Subcutaneous preadipocyte (primary cell): ENCODE measurements around the gene POFUT1. TPM values are rescaled to one million over a fixed set of nuclear protein-coding genes. Genes with fewer than 3 reads are reported as not detected.

ENCODE experiments used
- total RNA-seq: library from RNA; depleted of rRNA; stranded (reverse); fragments of >200 nt; gene quantifications from 2 replicates; pipeline ENCODE4 v1.2.3, GENCODE V29; 2012

Gene POFUT1
- 42.6 and 55.9 TPM in 2 replicates for total RNA-seq

GRCh38 chr20:32207626-32208498 lies at the start of gene POFUT1, which contains the start of gene PLAGL2:
Gene POFUT1, plus strand, starts transcription at chr20:32207880. Its CDS starts 62 bp downstream, at chr20:32207942.
Gene PLAGL2, minus strand, starts transcription at chr20:32207743. Its CDS starts 5,565 bp downstream, at chr20:32202178.

GRCh38 chr20:32277361-32278198 lies 69.9 kb downstream of the POFUT1 start, which contains the start of gene KIF3B:
Gene KIF3B, plus strand, starts transcription at chr20:32277651. Its CDS starts 32,127 bp downstream, at chr20:32309778.

Other genes starting within 250 kb of the POFUT1 start
- not detected in 2 replicates for gene XKR7, start 239.7 kb upstream of the POFUT1 start, total RNA-seq
- gene CCM2L, start 197.4 kb upstream of the POFUT1 start, total RNA-seq: not detected in 2 replicates
- gene HCK, start 155.6 kb upstream of the POFUT1 start, total RNA-seq: not detected in 2 replicates
- 40.8 and 46.9 TPM in 2 replicates for gene TM9SF4, start 98.2 kb upstream of the POFUT1 start, total RNA-seq
- 2.2 and 3.5 TPM in 2 replicates for gene PLAGL2, start 137 bp upstream of the POFUT1 start, total RNA-seq
- gene KIF3B, start 69.8 kb downstream of the POFUT1 start, total RNA-seq: 25.0 and 30.3 TPM in 2 replicates
- 35.3 and 44.8 TPM in 2 replicates for gene ASXL1, start 150.5 kb downstream of the POFUT1 start, total RNA-seq